Retinal pigment epithelial cell (primary cell): Measurements from ENCODE around the gene MGMT.

Experiments
- DNase-seq: peaks from one replicate; pipeline ENCODE4 v3.0.0-alpha.2; 2010; ENCODE audit warnings: low read depth
- H3K4me3 ChIP-seq: 2 replicates; pipeline ENCODE4 v1.5.1; 2011; ENCODE audit warnings: mild to moderate bottlenecking, low read length, control low read depth, moderate library complexity
- TF ChIP-seq, protein P1 (sequence below): conservative IDR thresholded peaks from 2 replicates; pipeline ENCODE4 v1.5.1; 2011; ENCODE audit warnings: low read depth, low read length, control low read depth, inconsistent platforms

Gene MGMT

DNA sequence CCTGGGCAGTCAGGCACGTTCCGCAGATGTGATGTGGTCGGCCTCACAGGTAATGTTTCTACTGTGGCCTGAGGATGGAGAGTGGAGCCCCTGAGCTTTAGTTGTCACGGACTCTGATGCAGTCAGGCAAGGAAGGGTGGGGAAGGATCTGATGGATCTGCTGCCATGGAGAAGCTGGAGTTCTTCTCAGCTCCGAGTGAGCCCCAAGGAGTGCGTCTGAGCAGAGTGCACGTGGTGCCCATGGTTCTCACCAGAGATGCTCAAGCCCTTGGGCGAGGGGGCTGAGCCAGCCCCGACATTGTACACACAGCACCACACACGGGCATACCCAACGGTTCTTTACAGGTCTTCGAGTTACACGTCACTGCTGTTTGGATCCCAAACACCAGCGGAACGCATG lies 304.5 kb downstream of the MGMT start:
- DNase-seq, result no peak
- TF ChIP-seq, protein P1, sequence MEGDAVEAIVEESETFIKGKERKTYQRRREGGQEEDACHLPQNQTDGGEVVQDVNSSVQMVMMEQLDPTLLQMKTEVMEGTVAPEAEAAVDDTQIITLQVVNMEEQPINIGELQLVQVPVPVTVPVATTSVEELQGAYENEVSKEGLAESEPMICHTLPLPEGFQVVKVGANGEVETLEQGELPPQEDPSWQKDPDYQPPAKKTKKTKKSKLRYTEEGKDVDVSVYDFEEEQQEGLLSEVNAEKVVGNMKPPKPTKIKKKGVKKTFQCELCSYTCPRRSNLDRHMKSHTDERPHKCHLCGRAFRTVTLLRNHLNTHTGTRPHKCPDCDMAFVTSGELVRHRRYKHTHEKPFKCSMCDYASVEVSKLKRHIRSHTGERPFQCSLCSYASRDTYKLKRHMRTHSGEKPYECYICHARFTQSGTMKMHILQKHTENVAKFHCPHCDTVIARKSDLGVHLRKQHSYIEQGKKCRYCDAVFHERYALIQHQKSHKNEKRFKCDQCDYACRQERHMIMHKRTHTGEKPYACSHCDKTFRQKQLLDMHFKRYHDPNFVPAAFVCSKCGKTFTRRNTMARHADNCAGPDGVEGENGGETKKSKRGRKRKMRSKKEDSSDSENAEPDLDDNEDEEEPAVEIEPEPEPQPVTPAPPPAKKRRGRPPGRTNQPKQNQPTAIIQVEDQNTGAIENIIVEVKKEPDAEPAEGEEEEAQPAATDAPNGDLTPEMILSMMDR, result no peak
- no peak overlapping the region for H3K4me3 ChIP-seq

DNA sequence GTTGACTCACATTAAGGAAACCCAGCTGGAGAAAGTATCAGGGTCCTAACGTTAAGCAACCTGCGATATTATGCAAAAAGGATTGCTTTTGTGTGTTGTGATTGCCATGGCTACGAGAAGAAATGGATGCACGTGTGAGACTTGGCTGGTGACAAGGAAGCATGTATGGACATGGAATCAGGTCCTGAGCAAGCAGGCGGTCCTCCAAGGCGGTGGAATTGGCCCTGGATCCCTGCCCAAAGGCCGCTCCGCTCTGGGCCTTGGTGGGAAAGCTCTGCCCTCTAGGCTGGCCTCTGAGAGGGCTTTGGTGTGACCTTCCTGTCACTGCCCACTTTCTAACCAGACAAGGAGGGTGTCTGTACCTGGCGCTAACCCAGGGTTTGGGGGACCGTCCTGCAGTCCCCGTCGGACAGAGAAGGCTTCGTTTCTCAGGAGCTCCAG lies 305.0 kb downstream of the MGMT start:
- no peak for DNase-seq
- TF ChIP-seq, protein P1, result no peak
- no peak overlapping the region for H3K4me3 ChIP-seq

DNA sequence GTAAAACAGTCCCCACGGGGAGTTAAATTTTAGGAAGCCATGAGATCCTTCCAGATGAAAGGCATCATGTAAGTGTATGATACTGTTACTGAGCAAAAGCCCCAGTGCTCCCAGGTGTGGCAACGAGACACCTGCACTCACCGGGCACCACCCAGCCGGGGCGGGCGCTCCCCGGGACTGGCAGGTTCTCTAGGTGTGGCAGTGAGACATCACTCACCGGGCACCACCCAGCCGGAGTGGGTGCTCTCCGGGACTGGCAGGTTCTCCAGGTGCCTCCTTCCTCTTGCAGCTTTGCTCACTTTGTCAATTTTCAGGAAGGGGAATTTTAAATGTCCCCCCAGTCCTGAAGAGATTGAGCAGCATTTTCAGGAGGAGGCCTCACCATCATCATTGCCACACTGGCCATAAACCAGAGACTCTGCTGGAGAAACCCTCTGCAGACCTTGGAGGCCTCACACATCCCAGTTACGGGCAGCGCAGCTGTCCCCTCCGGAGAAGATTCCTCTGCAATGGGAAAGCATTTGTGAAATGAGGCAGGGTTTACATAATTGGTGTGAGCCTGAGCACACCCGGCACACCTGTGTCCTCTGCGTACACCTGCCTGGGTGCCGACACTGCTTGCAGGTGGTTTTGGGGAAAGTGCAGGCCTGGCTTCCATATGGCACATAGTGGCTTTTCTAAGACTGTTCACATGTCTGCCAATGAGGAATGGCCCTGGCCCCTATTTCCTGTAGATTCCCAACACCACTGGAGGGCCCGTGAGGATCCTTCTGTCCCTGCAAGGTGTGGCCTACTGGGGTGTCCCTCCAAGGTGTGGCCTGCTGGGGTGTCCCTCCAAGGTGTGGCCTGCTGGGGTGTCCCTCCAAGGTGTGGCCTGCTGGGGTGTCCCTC lies 305.7 kb downstream of the MGMT start:
- DNase-seq, result no peak

DNA sequence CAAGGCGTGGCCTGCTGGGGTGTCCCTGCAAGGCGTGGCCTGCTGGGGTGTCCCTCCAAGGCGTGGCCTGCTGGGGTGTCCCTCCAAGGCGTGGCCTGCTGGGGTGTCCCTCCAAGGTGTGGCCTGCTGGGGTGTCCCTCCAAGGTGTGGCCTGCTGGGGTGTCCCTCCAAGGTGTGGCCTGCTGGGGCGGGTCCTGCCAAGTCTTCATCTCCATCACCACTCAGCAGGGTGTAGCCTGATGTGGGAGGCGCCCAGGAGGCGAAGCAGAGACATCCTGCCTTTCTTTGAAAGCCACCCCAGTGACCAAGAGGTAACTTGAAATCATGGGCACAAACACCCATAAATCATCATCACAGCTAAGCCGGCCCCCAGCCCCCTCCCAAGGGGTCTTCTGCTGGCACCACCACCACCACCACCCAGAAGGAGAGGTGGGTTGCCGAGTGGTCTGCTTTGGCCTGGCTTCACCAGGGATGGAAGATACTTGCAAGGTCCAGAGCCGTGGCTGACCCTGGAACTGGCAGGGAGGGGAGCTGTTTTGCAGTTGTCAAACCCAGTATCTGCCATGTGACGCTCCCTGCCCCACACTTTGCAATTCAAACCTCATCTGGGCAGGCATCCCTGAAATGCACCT lies 306.4 kb downstream of the MGMT start:
- DNase-seq, result no peak
- TF ChIP-seq, protein P1, result no peak
- H3K4me3 ChIP-seq, result no peak overlapping the region

More for the DNA sequence above, 305.7 kb downstream of the MGMT start:
- TF ChIP-seq, protein P1, result no peak
- no peak overlapping the region for H3K4me3 ChIP-seq

DNA sequence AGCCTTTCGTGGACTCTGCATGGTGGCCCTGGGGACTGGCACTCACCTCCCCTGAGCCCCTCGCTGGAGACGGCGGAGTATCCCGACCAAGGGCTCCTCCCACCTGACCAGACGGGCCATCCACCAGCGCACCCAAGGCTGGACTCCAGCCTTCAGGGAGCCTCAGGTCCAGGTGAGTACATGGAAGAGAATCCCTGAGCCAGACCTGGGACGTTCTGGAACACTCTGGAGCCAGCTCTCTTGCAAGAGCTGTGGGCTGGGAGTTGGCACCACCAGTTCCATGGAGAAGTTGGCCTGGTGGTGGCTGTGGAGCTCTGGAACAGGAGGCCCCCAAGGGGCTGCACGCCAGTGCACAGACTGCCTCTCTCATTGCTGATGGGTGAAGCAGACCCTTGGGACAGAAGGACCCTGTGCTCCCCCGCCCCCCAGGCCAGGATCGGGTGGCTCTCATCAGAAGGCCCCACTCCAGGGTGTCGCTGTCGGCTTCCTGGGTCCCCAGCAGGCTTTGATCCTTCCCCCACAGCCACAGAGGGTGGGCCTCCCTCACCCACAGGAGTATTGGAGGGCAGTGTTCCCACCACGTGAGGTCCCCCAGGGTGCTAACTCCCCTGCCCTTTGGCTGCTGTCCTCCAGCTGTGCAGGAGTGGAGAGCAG lies 307.2 kb downstream of the MGMT start:
- no peak for DNase-seq
- TF ChIP-seq, protein P1, result no peak

DNA sequence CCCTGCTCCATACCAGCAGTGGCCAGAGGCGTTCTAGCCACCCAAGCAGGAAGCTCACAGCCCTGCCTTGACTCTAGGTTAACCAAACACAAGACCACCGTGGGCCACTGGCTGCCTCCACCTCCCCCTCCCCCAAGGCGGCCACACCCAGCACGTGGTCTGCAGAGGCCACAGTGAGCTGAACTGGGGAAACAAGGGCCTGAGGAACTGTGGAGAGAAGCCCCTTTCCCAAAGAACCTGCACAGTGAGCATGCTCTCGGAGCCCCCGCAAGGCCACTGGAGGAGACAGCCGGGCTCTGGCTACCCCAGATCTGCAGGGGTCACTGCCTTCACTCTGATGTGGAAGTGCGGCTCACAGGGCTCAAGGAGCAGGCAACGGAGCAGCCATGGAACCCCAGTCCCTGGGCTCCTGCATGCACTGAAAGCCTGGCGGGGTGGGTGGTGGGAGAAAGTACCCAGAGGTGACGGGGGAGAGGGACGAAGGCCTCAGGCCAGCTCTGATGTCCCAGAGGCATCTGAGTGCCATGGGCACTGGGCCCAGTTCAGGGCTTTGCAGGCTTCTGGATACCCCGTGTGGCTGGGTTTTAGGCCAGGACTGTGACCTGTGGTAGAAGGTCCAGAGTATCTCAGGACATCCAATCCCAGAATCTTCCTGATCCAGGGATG lies 307.8 kb downstream of the MGMT start:
- TF ChIP-seq, protein P1, result no peak
- no peak for DNase-seq
- H3K4me3 ChIP-seq, result no peak overlapping the region

More for the DNA sequence above, 307.2 kb downstream of the MGMT start:
- H3K4me3 ChIP-seq, result no peak overlapping the region
